Vagina (tissue), 2 donors: ENCODE results near the gene CGNL1. TPM values are rescaled to one million over a fixed set of nuclear protein-coding genes. Genes with fewer than 3 reads are reported as not detected.
A peak's percentile ranks its signal among the peaks of the same experiment; 100 is the strongest.

ENCODE experiments used
- DNase-seq, 2 donors: peaks; one replicate each; pipeline ENCODE4 v3.0.0-alpha.2; 2017; ENCODE audit errors: extremely low spot score in 2 of 2
- H3K27ac ChIP-seq: fragments of 200-600 bp; sonication (generic); one replicate; pipeline ENCODE4 v1.5.1; 2019
- H3K27me3 ChIP-seq: fragments of 200-600 bp; sonication (generic); one replicate; pipeline ENCODE4 v1.5.1; 2019
- H3K36me3 ChIP-seq, 2 donors: fragments of 200-600 bp; sonication (generic); one replicate each; pipeline ENCODE4 v1.5.1; 2017 to 2019
- H3K4me1 ChIP-seq: fragments of 200-600 bp; sonication (generic); one replicate; pipeline ENCODE4 v1.5.1; 2019
- H3K4me3 ChIP-seq, 2 donors: fragments of 200-600 bp; sonication (generic); 1 replicate in 1 of 2; 2 replicates in 1 of 2; pipeline ENCODE4 v1.5.1; 2016 to 2019
- H3K9me3 ChIP-seq: fragments of 200-600 bp; sonication (generic); one replicate; pipeline ENCODE4 v1.5.1; 2019
- POLR2A ChIP-seq, 2 donors: fragments of 450-650 bp; IDR thresholded peaks; one replicate each; pipeline ENCODE4 v1.6.1; 2017; ENCODE audit warnings: antibody characterized with exemption in 2 of 2, mild to moderate bottlenecking in 2 of 2, moderate library complexity in 2 of 2
- POLR2AphosphoS5 ChIP-seq, 2 donors: sonication (generic); formaldehyde crosslinking; IDR thresholded peaks; one replicate each; pipeline ENCODE4 v1.9.0; 2017; ENCODE audit warnings: antibody characterized with exemption in 2 of 2, mild to moderate bottlenecking in 2 of 2, low read depth in 1 of 2; ENCODE audit not compliant: insufficient read depth in 1 of 2
- intact Hi-C: fragments of 100-400 bp; cut with DNase I; formaldehyde crosslinking; loops from one replicate; pipeline ENCODE4 v1.15.1; 2023
- total RNA-seq: library from RNA; depleted of rRNA; stranded (reverse); fragments of >200 nt; gene quantifications from one replicate; pipeline ENCODE4 v1.2.3, GENCODE V29; 2016
- TF ChIP-seq, protein P1 (sequence below), 3 experiments: fragments of 450-650 bp in 2 of 3; fragments of 200-600 bp in 1 of 3; sonication (generic) in 1 of 3; IDR thresholded peaks; one replicate each; pipeline ENCODE4 v1.5.1; 2017 to 2019; ENCODE audit warnings: antibody characterized with exemption in 3 of 3, mild to moderate bottlenecking in 2 of 3, moderate library complexity in 2 of 3

CGNL1 gene
- total RNA-seq, 1 donor from 2014 or later = 38.3 TPM

DNA sequence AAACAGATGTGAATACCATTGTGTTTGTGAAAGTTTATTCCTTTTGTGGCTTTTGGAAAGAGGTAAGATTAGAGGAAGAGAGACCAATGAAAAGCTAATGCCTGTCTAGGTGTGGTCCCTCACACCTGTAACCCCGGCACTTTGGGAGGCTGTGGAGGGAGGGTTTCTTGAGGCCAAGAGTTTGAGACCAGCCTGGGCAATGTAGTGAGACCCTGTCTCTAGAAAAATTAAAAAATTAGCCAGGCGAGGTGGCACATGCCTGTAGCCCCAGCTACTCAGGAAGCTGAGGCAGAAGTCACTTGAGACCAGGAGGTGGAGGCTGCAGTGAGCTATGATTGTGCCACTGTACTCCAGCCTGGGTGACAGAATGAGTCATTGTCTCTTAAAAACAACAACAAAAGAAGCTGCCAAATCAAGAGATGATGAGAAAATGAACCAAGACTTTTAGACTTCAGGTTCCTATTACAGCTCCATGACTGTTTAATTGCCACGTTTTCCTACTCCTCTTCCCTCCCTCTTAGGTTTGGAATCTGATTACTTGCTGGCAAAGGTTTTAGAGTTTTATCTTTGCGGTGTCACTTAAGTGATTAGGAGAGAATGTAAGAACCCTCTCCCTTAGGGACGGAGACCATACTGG, 68.7 kb downstream of the CGNL1 start:
- intact Hi-C loops = no loop called here
- Histone ChIP-seq H3K9me3 (no peaks in the 10 kb centered on the region), H3K27ac (peak overlapping the region; percentile 14), H3K4me3 (no peak overlapping the region), H3K27me3 (no peaks in the 10 kb centered on the region), H3K36me3 (no peaks in the 10 kb centered on the region), H3K4me1 (peaks cover 13% of the 10 kb centered on the region)
- no peak for DNase-seq
- TF ChIP-seq, protein P1, sequence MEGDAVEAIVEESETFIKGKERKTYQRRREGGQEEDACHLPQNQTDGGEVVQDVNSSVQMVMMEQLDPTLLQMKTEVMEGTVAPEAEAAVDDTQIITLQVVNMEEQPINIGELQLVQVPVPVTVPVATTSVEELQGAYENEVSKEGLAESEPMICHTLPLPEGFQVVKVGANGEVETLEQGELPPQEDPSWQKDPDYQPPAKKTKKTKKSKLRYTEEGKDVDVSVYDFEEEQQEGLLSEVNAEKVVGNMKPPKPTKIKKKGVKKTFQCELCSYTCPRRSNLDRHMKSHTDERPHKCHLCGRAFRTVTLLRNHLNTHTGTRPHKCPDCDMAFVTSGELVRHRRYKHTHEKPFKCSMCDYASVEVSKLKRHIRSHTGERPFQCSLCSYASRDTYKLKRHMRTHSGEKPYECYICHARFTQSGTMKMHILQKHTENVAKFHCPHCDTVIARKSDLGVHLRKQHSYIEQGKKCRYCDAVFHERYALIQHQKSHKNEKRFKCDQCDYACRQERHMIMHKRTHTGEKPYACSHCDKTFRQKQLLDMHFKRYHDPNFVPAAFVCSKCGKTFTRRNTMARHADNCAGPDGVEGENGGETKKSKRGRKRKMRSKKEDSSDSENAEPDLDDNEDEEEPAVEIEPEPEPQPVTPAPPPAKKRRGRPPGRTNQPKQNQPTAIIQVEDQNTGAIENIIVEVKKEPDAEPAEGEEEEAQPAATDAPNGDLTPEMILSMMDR (IDR thresholded peaks at IDR 0.05) = no peak
- TF ChIP-seq POLR2A (IDR thresholded peaks at IDR 0.05) (no peak), POLR2AphosphoS5 (IDR thresholded peaks at IDR 0.05; ENCODE audit: insufficient read depth in 1 of 2, low read depth in 1 of 2) (no peak)

DNA sequence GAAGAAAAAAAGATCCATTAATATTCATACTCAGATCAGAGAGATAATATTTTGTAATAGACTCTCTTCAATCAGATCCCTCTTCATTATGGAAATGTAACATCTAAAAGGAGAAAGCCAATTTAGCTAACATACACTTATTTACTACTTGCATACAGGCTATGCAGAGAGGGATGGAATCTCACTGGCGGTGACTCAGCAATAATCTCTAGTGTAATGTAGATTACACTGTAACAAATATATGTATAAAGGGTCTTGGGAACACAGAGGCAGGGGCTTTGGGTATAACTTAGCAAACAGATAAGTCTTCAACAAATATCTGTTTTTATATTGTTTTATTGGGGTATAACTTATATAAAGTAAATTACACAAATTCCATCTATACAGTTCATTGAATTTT, 69.6 kb downstream of the CGNL1 start:
- H3K27me3 ChIP-seq = no peaks in the 10 kb centered on the region
- intact Hi-C loops = no loop called here
- peaks cover 8% of the 10 kb centered on the region for H3K4me1 ChIP-seq
- no peak overlapping the region for H3K4me3 ChIP-seq
- no peak for DNase-seq
- H3K9me3 ChIP-seq = no peaks in the 10 kb centered on the region
- H3K36me3 ChIP-seq = no peaks in the 10 kb centered on the region
- no peak overlapping the region for H3K27ac ChIP-seq
- TF ChIP-seq, protein P1 (IDR thresholded peaks at IDR 0.05) = no peak
- TF ChIP-seq POLR2AphosphoS5 (IDR thresholded peaks at IDR 0.05; ENCODE audit: insufficient read depth in 1 of 2, low read depth in 1 of 2) = no peak
- no peak for TF ChIP-seq POLR2A (IDR thresholded peaks at IDR 0.05)

DNA sequence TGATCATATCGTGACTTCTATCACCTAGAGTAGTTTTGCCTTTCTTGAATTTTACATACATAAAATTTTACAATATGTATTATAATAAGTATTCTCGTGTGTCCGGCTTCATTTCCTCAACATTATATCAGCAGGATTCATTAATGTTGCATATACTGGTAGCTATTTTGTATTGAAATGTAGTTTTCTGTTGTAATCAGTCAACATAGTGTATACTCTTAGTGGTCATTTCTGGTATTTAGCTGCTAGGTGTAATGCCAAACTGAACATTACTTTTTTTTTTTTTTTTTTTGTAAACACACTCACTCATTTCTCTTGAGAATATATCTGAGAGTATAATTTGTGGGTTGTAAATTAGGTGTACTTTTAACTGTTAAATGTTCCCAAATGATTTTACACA, 70.1 kb downstream of the CGNL1 start:
- Histone ChIP-seq H3K4me1 (peaks cover 8% of the 10 kb centered on the region), H3K9me3 (no peaks in the 10 kb centered on the region), H3K27me3 (no peaks in the 10 kb centered on the region), H3K27ac (no peak overlapping the region), H3K36me3 (no peaks in the 10 kb centered on the region), H3K4me3 (no peak overlapping the region)
- intact Hi-C loops = no loop called here
- TF ChIP-seq POLR2A (IDR thresholded peaks at IDR 0.05) = no peak
- no peak for TF ChIP-seq POLR2AphosphoS5 (IDR thresholded peaks at IDR 0.05; ENCODE audit: insufficient read depth in 1 of 2, low read depth in 1 of 2)
- TF ChIP-seq, protein P1 (IDR thresholded peaks at IDR 0.05) = no peak
- no peak for DNase-seq

DNA sequence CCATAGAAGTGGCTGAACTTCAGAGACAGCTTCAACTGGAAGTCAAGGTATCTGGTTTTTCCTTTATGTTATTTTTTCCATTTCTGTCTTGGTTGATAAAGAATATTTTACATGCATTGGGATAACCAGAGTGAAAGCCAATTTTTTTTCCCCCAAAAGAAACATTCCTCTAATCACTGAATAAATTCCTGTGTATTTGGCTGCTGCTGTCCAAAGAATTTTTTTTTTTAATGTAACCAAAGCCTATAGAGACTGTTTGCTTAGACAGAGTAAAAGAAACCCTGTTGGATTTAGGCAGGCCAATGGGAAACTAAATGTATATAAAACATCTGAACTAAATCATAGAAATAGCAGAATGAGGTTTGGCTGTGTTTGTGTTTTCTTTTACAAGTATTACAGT, 75.2 kb downstream of the CGNL1 start:
- no peak overlapping the region for H3K4me3 ChIP-seq
- H3K36me3 ChIP-seq = no peaks in the 10 kb centered on the region
- TF ChIP-seq, protein P1 (IDR thresholded peaks at IDR 0.05) = no peak
- no peak for TF ChIP-seq POLR2AphosphoS5 (IDR thresholded peaks at IDR 0.05; ENCODE audit: insufficient read depth in 1 of 2, low read depth in 1 of 2)
- no peak for TF ChIP-seq POLR2A (IDR thresholded peaks at IDR 0.05)
- no peak for DNase-seq
- no peak overlapping the region for H3K27ac ChIP-seq
- H3K27me3 ChIP-seq = no peaks in the 10 kb centered on the region
- intact Hi-C loops = no loop called here
- H3K9me3 ChIP-seq = no peaks in the 10 kb centered on the region
- H3K4me1 ChIP-seq = no peaks in the 10 kb centered on the region

DNA sequence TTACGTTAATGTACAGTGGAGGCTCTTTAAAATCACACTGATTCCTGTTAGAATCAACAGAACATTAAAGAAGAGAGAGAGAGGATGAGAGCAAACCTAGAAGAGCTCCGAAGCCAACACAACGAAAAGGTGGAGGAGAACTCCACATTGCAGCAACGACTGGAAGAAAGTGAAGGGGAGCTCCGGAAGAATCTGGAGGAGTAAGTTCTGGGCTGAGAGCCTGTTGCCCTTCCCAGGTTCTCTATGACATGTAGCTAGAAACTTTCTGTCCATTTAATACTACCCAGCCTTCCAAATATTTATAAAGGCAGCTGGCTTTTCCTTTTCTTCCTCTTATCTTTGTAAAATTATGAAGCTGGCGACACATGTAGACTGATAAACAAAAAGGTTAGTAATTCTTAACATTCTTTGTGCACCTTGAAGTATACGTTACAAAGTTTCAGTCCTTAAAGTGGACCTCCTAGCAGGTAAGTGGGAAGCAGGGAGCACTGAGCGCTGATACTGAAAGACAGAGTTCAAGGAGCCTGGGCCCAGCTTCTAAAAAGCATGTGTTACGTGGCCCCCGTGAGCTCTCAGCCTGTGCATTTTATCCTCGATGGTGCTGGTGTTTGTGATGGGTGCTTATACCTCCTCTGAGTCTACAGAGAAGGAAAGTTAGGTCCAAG, 75.9 kb downstream of the CGNL1 start:
- DNase-seq = no peak
- Histone ChIP-seq H3K36me3 (no peaks in the 10 kb centered on the region), H3K4me1 (no peaks in the 10 kb centered on the region), H3K4me3 (no peak overlapping the region), H3K9me3 (no peaks in the 10 kb centered on the region), H3K27me3 (no peaks in the 10 kb centered on the region), H3K27ac (no peak overlapping the region)
- intact Hi-C loops = no loop called here
- TF ChIP-seq, protein P1 (IDR thresholded peaks at IDR 0.05) = no peak
- no peak for TF ChIP-seq POLR2AphosphoS5 (IDR thresholded peaks at IDR 0.05; ENCODE audit: insufficient read depth in 1 of 2, low read depth in 1 of 2)
- TF ChIP-seq POLR2A (IDR thresholded peaks at IDR 0.05) = no peak
